Right cardiac atrium (tissue), 5 donors: ENCODE results near the gene CDK5. TPM values are rescaled to one million over a fixed set of nuclear protein-coding genes. Genes with fewer than 3 reads are reported as not detected.

Experiments used
- ATAC-seq, 2 donors: fragments of 200-7000 bp; cut with Tn5 transposase; one replicate each; pipeline versions ENCODE4 v1.8.0 to v1.9.1; 2020; ENCODE audit warnings: moderate library complexity in 2 of 2, mild to moderate bottlenecking in 1 of 2
- DNase-seq, 3 donors: peaks; one replicate each; pipeline ENCODE4 v3.0.0-alpha.2; 2020
- H3K27ac ChIP-seq: one replicate; pipeline ENCODE4 v1.5.1; 2013; ENCODE audit warnings: mild to moderate bottlenecking, low read length, control low read depth, moderate library complexity
- H3K27me3 ChIP-seq: one replicate; pipeline ENCODE4 v1.6.1; 2013; ENCODE audit not compliant: control insufficient read depth, insufficient read depth
- H3K4me1 ChIP-seq: one replicate; pipeline ENCODE4 v1.6.1; 2013; ENCODE audit warnings: low read length; ENCODE audit not compliant: control insufficient read depth, insufficient read depth
- H3K4me3 ChIP-seq: one replicate; pipeline ENCODE4 v1.5.1; 2013; ENCODE audit warnings: low read length, control low read depth
- H3K9me3 ChIP-seq: one replicate; pipeline ENCODE4 v1.6.1; 2013; ENCODE audit warnings: low read length; ENCODE audit not compliant: control insufficient read depth
- WGBS: extraction: QIAGEN DNeasy Blood & Tissue Kit; methylation state at CpG from one replicate; pipeline ENCODE4 v1.1.7; 2013; 5-methylcytosine and 5-hydroxymethylcytosine counted together
- intact Hi-C, 4 donors: fragments of 100-400 bp; cut with DNase I; formaldehyde crosslinking; loops; one replicate each; pipeline versions ENCODE4 v1.11.0 to v1.14.0; 2022 to 2023
- polyA plus RNA-seq: library from polyadenylated mRNA; stranded (reverse); fragments of 200-250 nt; gene quantifications from one replicate; pipeline ENCODE4 v1.2.3, GENCODE V29; 2013
- total RNA-seq, 4 donors: library from RNA; stranded (reverse); fragmentation: NEBNext Ultra II Directional; extraction: Animal tissue kit (Norgen Biotek cat#: 25700); gene quantifications; one replicate each; pipeline ENCODE4 v1.2.1, GENCODE V29; 2021
- donor health status: healthy with polysubstance abuse.
- donor health status: DM: no; HTN: yes; CAD: no.
- donor health status: DM: no; HTN: no; CAD: no.
- donor health status: DM: no; HTN: yes; CAD: no; lungs with severe emphysema.
- donor health status: DM: yes; HTN: yes; CAD: no.

Gene CDK5
- total and polyA plus RNA-seq, 5 donors: 6.2 to 11.2 (median 6.8) TPM

- no peaks in the 10 kb centered on the region for H3K27me3 ChIP-seq
- H3K27ac ChIP-seq: no peak overlapping the region
- DNase-seq (no peak), ATAC-seq (no peak)
- no peaks in the 10 kb centered on the region for H3K9me3 ChIP-seq
- H3K4me3 ChIP-seq: no peak overlapping the region
- H3K4me1 ChIP-seq: peaks cover 5% of the 10 kb centered on the region
- WGBS: 79% methylated on average over 5 of the region's 5 CpGs
- intact Hi-C loops: no loop called here
Observed at GRCh38 chr7:151094675-151095074, 37.0 kb upstream of the CDK5 start.

GRCh38 chr7:151093748-151094147 lies 36.1 kb upstream of the CDK5 start:
- intact Hi-C loops: no loop called here
- Histone ChIP-seq H3K9me3 (no peaks in the 10 kb centered on the region), H3K4me3 (no peak overlapping the region), H3K27me3 (no peaks in the 10 kb centered on the region), H3K27ac (no peak overlapping the region), H3K4me1 (peaks cover 7% of the 10 kb centered on the region)
- DNase-seq (no peak), ATAC-seq (no peak)
- WGBS: 94% methylated on average over 6 of the region's 6 CpGs

- DNase-seq (peak in 1 of 3 donors; percentile 33), ATAC-seq (no peak)
- no peak overlapping the region for H3K27ac ChIP-seq
- H3K4me3 ChIP-seq: no peak overlapping the region
- 90% methylated on average over 14 of the region's 14 CpGs for WGBS
- intact Hi-C loops: no loop called here
- H3K4me1 ChIP-seq: peaks cover 10% of the 10 kb centered on the region
- no peaks in the 10 kb centered on the region for H3K27me3 ChIP-seq
- no peaks in the 10 kb centered on the region for H3K9me3 ChIP-seq
Observed at GRCh38 chr7:151091988-151092387, 34.3 kb upstream of the CDK5 start.

- peaks cover 10% of the 10 kb centered on the region for H3K4me1 ChIP-seq
- H3K4me3 ChIP-seq: no peak overlapping the region
- intact Hi-C loops: no loop called here
- ATAC-seq (no peak), DNase-seq (peak in 2 of 3 donors; percentile 17 to 38)
- WGBS: 57% methylated on average over 6 of the region's 6 CpGs
- no peaks in the 10 kb centered on the region for H3K9me3 ChIP-seq
- H3K27ac ChIP-seq: no peak overlapping the region
- no peaks in the 10 kb centered on the region for H3K27me3 ChIP-seq
Observed at GRCh38 chr7:151091431-151091830, 33.7 kb upstream of the CDK5 start.

- intact Hi-C loops: no loop called here
- H3K4me1 ChIP-seq: peaks cover 10% of the 10 kb centered on the region
- no peak overlapping the region for H3K4me3 ChIP-seq
- no peak overlapping the region for H3K27ac ChIP-seq
- WGBS: 83% methylated on average over 7 of the region's 7 CpGs
- H3K27me3 ChIP-seq: no peaks in the 10 kb centered on the region
- ATAC-seq: no peak
- no peaks in the 10 kb centered on the region for H3K9me3 ChIP-seq
- DNase-seq: peak in 1 of 3 donors; percentile 36
Observed at GRCh38 chr7:151091003-151091402, 33.3 kb upstream of the CDK5 start.

- WGBS: 70% methylated on average over 22 of the region's 22 CpGs
- DNase-seq (peak in 1 of 3 donors; percentile 57), ATAC-seq (no peak)
- H3K27me3 ChIP-seq: no peaks in the 10 kb centered on the region
- H3K27ac ChIP-seq: peak overlapping the region; percentile 94
- no peaks in the 10 kb centered on the region for H3K9me3 ChIP-seq
- H3K4me3 ChIP-seq: no peak overlapping the region
- H3K4me1 ChIP-seq: peaks cover 10% of the 10 kb centered on the region
- intact Hi-C loops: loop anchor here in 1 of 4 donors (10.0 kb wide), 1 partner anchor 65 kb away; the partner anchor contains the start of genes ABCB8 and ATG9B
Observed at GRCh38 chr7:151089893-151090730, 32.4 kb upstream of the CDK5 start.

- DNase-seq: peak; percentile 84 to 91 (median 87)
- intact Hi-C loops: loop anchor here in 1 of 4 donors (10.0 kb wide), 1 partner anchor 64 kb away; the partner anchor contains the start of genes ABCB8 and ATG9B
- Histone ChIP-seq H3K4me3 (peak overlapping the region; percentile 4), H3K9me3 (no peaks in the 10 kb centered on the region), H3K27ac (peak overlapping the region; percentile 94), H3K4me1 (peaks cover 10% of the 10 kb centered on the region), H3K27me3 (no peaks in the 10 kb centered on the region)
- 35% methylated on average over 30 of the region's 30 CpGs for WGBS
- ATAC-seq: peak; percentile 59 to 76
Observed at GRCh38 chr7:151088856-151089699, 31.4 kb upstream of the CDK5 start.

GRCh38 chr7:151088019-151088855 lies 30.5 kb upstream of the CDK5 start:
- WGBS: 39% methylated on average over 16 of the region's 16 CpGs
- DNase-seq: peak in 2 of 3 donors; percentile 59 to 67
- no peaks in the 10 kb centered on the region for H3K9me3 ChIP-seq
- no peaks in the 10 kb centered on the region for H3K27me3 ChIP-seq
- intact Hi-C loops: loop anchor here in 1 of 4 donors (10.0 kb wide), 1 partner anchor 63 kb away; the partner anchor contains the start of genes ABCB8 and ATG9B
- H3K4me3 ChIP-seq: peak overlapping the region; percentile 57
- H3K27ac ChIP-seq: peak overlapping the region; percentile 94
- ATAC-seq: peak in 1 of 2 donors; percentile 17
- H3K4me1 ChIP-seq: peaks cover 10% of the 10 kb centered on the region

- H3K27ac ChIP-seq: peak overlapping the region; percentile 94
- ATAC-seq (peak; percentile 51 to 66), DNase-seq (peak; percentile 78 to 91 (median 91))
- H3K4me3 ChIP-seq: peak overlapping the region; percentile 57
- peaks cover 10% of the 10 kb centered on the region for H3K4me1 ChIP-seq
- H3K27me3 ChIP-seq: no peaks in the 10 kb centered on the region
- H3K9me3 ChIP-seq: no peaks in the 10 kb centered on the region
- WGBS: 1% methylated on average over 70 of the region's 70 CpGs
- intact Hi-C loops: loop anchor here in 1 of 4 donors (10.0 kb wide), 1 partner anchor 63 kb away; the partner anchor contains the start of genes ABCB8 and ATG9B
Observed at GRCh38 chr7:151087245-151088018, 29.7 kb upstream of the CDK5 start.
